IMR-90 (cell line): ENCODE measurements around the gene CGREF1. TPM values are rescaled to one million over a fixed set of nuclear protein-coding genes. Genes with fewer than 3 reads are reported as not detected.

Source experiments
- ATAC-seq: fragments of 200-7000 bp; cut with Tn5 transposase; 2 replicates; pipeline ENCODE4 v1.9.1; 2020; ENCODE audit warnings: low read depth, mild to moderate bottlenecking, moderate library complexity
- BruUV-seq: library from RNA; stranded (reverse); fragments of 400-500 nt; replicated peaks from 2 replicates; lab custom pipeline; 2021; lab: Mats Ljungman, UMichigan
- CTCF ChIA-PET: fragments of 300-600 bp; formaldehyde crosslinking; extraction: SDS; loops from one replicate; lab custom pipeline; 2021; ENCODE audit warnings: antibody characterized with exemption; lab: Yijun Ruan, JAX
- POLR2A ChIA-PET: fragments of 300-600 bp; sonication (Branson Sonifier 250); formaldehyde crosslinking; loops from one replicate; lab custom pipeline; 2022; ENCODE audit warnings: antibody characterized with exemption; ENCODE audit not compliant: unreplicated experiment; lab: Charles Lee
- DNase-seq: peaks from one replicate; pipeline ENCODE4 v3.0.0; 2013
- H2AFZ ChIP-seq: replicated peaks from 2 replicates; pipeline ENCODE3; 2013; ENCODE audit warnings: low read length, mild to moderate bottlenecking; ENCODE audit not compliant: poor library complexity
- H2AK5ac ChIP-seq: 2 replicates; pipeline ENCODE4 v1.6.1; 2013; ENCODE audit warnings: low read depth, low read length, inconsistent platforms
- H2AK9ac ChIP-seq: replicated peaks from 2 replicates; pipeline ENCODE3; 2013; ENCODE audit warnings: mild to moderate bottlenecking, low read depth, low read length, moderate library complexity; ENCODE audit not compliant: poor library complexity
- H2BK120ac ChIP-seq: 2 replicates; pipeline ENCODE4 v1.6.1; 2013; ENCODE audit warnings: low read depth, low read length, inconsistent platforms
- H2BK15ac ChIP-seq: 3 replicates; pipeline ENCODE4 v1.6.1; 2013; ENCODE audit warnings: low read depth, low read length, inconsistent platforms
- H2BK20ac ChIP-seq: 2 replicates; pipeline ENCODE4 v1.6.1; 2013; ENCODE audit warnings: low read depth, mild to moderate bottlenecking, inconsistent platforms, low read length, moderate library complexity
- H2BK5ac ChIP-seq: 2 replicates; pipeline ENCODE4 v1.6.1; 2013; ENCODE audit warnings: mild to moderate bottlenecking, low read depth, low read length, inconsistent platforms; ENCODE audit not compliant: poor library complexity, severe bottlenecking
- H3K14ac ChIP-seq: replicated peaks from 2 replicates; pipeline ENCODE4 v1.6.1; 2013; ENCODE audit warnings: low read depth, low read length, inconsistent platforms
- H3K18ac ChIP-seq: 2 replicates; pipeline ENCODE4 v1.6.1; 2013; ENCODE audit warnings: low read depth, low read length, control low read depth
- H3K23ac ChIP-seq: 2 replicates; pipeline ENCODE4 v1.6.1; 2013; ENCODE audit warnings: low read depth, low read length, inconsistent platforms
- H3K27ac ChIP-seq: 2 replicates; pipeline ENCODE4 v1.5.1; 2013; ENCODE audit warnings: mild to moderate bottlenecking, control low read depth, low read length; ENCODE audit not compliant: insufficient read depth
- H3K27me3 ChIP-seq: 2 replicates; pipeline ENCODE4 v1.6.1; 2013; ENCODE audit warnings: low read length; ENCODE audit not compliant: control insufficient read depth, insufficient read depth
- H3K36me3 ChIP-seq: 2 replicates; pipeline ENCODE4 v1.6.1; 2013; ENCODE audit warnings: low read length, mixed read lengths; ENCODE audit not compliant: control insufficient read depth, insufficient read depth
- H3K4ac ChIP-seq: 2 replicates; pipeline ENCODE4 v1.6.1; 2013; ENCODE audit warnings: low read depth, low read length, inconsistent platforms
- H3K4me1 ChIP-seq: 2 replicates; pipeline ENCODE4 v1.6.1; 2013; ENCODE audit warnings: low read length, mixed read lengths; ENCODE audit not compliant: control insufficient read depth, insufficient read depth
- H3K4me2 ChIP-seq: 2 replicates; pipeline ENCODE4 v1.6.1; 2013; ENCODE audit warnings: low read depth, mild to moderate bottlenecking, control low read depth, low read length, moderate library complexity
- H3K4me3 ChIP-seq: 2 replicates; pipeline ENCODE4 v1.5.1; 2013; ENCODE audit warnings: low read depth, mild to moderate bottlenecking, control low read depth, low read length, moderate library complexity; ENCODE audit not compliant: insufficient read depth
- H3K56ac ChIP-seq: 2 replicates; pipeline ENCODE4 v1.6.1; 2013; ENCODE audit warnings: low read length, inconsistent platforms; ENCODE audit not compliant: insufficient read depth; ENCODE audit errors: extremely low read depth
- H3K79me1 ChIP-seq, 2 experiments: 2 replicates each; pipeline ENCODE4 v1.6.1; 2013; ENCODE audit warnings: low read length in 2 of 2, inconsistent platforms in 1 of 2, low read depth in 1 of 2
- H3K9ac ChIP-seq: 2 replicates; pipeline ENCODE4 v1.6.1; 2013; ENCODE audit warnings: low read depth, low read length, control low read depth
- H3K9me1 ChIP-seq: 2 replicates; pipeline ENCODE4 v1.6.1; 2013; ENCODE audit warnings: low read length, inconsistent platforms; ENCODE audit not compliant: insufficient read depth
- H3K9me3 ChIP-seq: 2 replicates; pipeline ENCODE4 v1.6.1; 2013; ENCODE audit warnings: low read length; ENCODE audit not compliant: control insufficient read depth, insufficient read depth
- H4K20me1 ChIP-seq: 2 replicates; pipeline ENCODE4 v1.6.1; 2013; ENCODE audit warnings: low read length, inconsistent platforms; ENCODE audit not compliant: insufficient read depth
- H4K5ac ChIP-seq: 2 replicates; pipeline ENCODE4 v1.6.1; 2013; ENCODE audit warnings: mild to moderate bottlenecking, low read depth, low read length, control low read depth
- H4K8ac ChIP-seq, 2 experiments: 2 replicates each; pipeline ENCODE4 v1.6.1; 2013; ENCODE audit warnings: low read depth in 2 of 2, low read length in 2 of 2, control low read depth in 1 of 2, inconsistent platforms in 1 of 2
- H4K91ac ChIP-seq: 2 replicates; pipeline ENCODE4 v1.6.1; 2013; ENCODE audit warnings: low read depth, low read length, inconsistent platforms; ENCODE audit not compliant: insufficient read depth
- CHD1 ChIP-seq: IDR thresholded peaks from 2 replicates; pipeline ENCODE4 v1.6.1; 2012; ENCODE audit warnings: low read depth, low read length, improper control_type of control experiment
- MAFK ChIP-seq: IDR thresholded peaks from 2 replicates; pipeline ENCODE4 v1.6.1; 2012; ENCODE audit warnings: low read depth, low read length, improper control_type of control experiment
- NFE2L2 ChIP-seq: fragments of 150-350 bp; IDR thresholded peaks from 2 replicates; pipeline ENCODE4 v1.6.1; 2016; ENCODE audit warnings: low read depth, mild to moderate bottlenecking, low read length
- POLR2A ChIP-seq: IDR thresholded peaks from 2 replicates; pipeline ENCODE4 v1.6.1; 2012; ENCODE audit warnings: mild to moderate bottlenecking, low read depth, low read length
- WGBS, 2 experiments: methylation state at CpG; one replicate each; pipeline versions ENCODE4 v1.1.5 to v1.1.7; 2013; ENCODE audit warnings: missing lambda C conversion rate in 2 of 2; ENCODE audit not compliant: insufficient read length in 1 of 2; ENCODE audit errors: extremely low coverage in 2 of 2; 5-methylcytosine and 5-hydroxymethylcytosine counted together
- dilution Hi-C: fragments of 300-500 bp; cut with HindIII; formaldehyde crosslinking; loops from one replicate; pipeline ENCODE4 v1.14.3; 2018; ENCODE audit warnings: low sequenced_read_pairs; ENCODE audit not compliant: unreplicated experiment
- in situ Hi-C: fragments of 300-500 bp; cut with MboI; formaldehyde crosslinking; loops from 3 replicates; pipeline ENCODE4 v1.14.3; 2019; ENCODE audit warnings: low sequenced_read_pairs, inconsistent platforms, mixed read lengths
- intact Hi-C: fragments of 100-400 bp; cut with micrococcal nuclease; formaldehyde crosslinking; loops from 2 replicates; pipeline ENCODE4 v1.10.0; 2022
- polyA plus RNA-seq, 3 experiments: library from polyadenylated mRNA; depleted of rRNA; stranded (reverse); fragments of >200 nt; gene quantifications; 2 replicates each; pipeline ENCODE4 v1.2.3, GENCODE V29; 2012; ENCODE audit warnings: low replicate concordance in 1 of 3
- total RNA-seq: library from RNA; depleted of rRNA; stranded (reverse); fragments of >200 nt; gene quantifications from 2 replicates; pipeline ENCODE4 v1.2.3, GENCODE V29; 2012
- TF ChIP-seq, protein P1 (sequence below): fragments of 150-350 bp; IDR thresholded peaks from 2 replicates; pipeline ENCODE4 v1.6.1; 2017; ENCODE audit warnings: mild to moderate bottlenecking, antibody characterized with exemption, low read length, low read depth

Gene CGREF1
- total and polyA plus RNA-seq, 2 of the 4 experiments (the other 2 are of a cell fraction) = 0.54 to 1.3 TPM

DNA sequence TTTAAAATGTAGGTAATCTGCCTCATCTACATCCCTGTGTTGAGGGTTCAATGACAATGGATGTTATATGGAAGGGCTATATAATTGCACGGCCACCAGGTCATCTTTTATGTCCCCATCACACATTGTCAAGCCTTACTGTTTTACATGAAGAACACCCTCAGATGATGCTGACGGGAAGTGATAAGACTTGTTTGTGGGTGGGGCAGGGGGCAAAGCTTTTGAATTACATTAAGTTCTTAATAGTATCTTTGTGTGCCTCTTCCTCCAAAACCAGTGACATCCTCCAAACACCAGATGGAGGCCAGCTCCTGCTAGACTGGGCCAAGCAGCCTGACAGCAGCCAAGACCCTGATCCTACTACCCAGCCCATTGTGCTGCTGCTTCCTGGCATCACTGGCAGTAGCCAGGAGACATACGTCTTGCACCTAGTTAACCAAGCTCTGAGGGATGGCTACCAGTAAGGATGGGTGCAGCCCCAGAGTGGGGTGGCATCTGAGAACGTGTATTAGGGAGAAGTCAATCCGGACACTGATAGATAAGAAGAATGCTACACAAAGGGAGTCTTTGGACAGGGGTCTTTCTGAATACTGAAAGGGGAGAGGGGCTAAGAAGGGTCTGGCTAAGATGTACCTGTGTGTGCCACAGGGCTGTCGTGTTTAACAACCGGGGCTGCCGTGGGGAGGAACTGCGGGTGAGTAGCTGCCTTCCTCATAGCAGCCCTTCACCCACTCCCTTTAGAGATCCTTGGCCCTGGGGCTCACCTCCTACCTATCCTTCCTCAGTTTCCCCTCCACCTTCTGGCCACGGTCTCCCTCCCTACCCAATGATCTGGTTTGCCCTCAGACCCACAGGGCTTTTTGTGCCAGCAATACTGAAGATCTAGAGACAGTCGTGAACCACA, 10.0 kb upstream of the CGREF1 start:
- Histone ChIP-seq H3K14ac (no peak overlapping the region), H4K5ac (no peak overlapping the region), H2AK9ac (peak overlapping the region; percentile 51), H3K4ac (no peak overlapping the region), H3K36me3 (peaks cover 34% of the 10 kb centered on the region), H2BK20ac (no peak overlapping the region), H2BK15ac (no peak overlapping the region), H3K27ac (no peak overlapping the region), H2AK5ac (no peak overlapping the region), H4K20me1 (peaks cover 15% of the 10 kb centered on the region), H3K23ac (no peak overlapping the region), H3K9ac (no peak overlapping the region), H3K27me3 (peaks cover 4% of the 10 kb centered on the region), H4K91ac (no peak overlapping the region), H3K56ac (no peak overlapping the region), H4K8ac (no peak overlapping the region), H3K9me1 (peaks cover 12% of the 10 kb centered on the region), H3K4me1 (peaks cover 9% of the 10 kb centered on the region), H3K18ac (no peak overlapping the region), H3K79me1 (peaks cover 14 to 23% of the 10 kb centered on the region in 2 experiments), H3K9me3 (no peaks in the 10 kb centered on the region), H2BK5ac (no peak overlapping the region), H2AFZ (no peak overlapping the region), H3K4me2 (no peak overlapping the region), H2BK120ac (no peak overlapping the region), H3K4me3 (no peak overlapping the region)
- intact Hi-C loops (no loop called here), dilution Hi-C loops (no loop called here), in situ Hi-C loops (no loop called here)
- CTCF ChIA-PET = interaction anchor here (0.6 to 1.1 kb wide), 2 partner anchors 9 to 174 kb away, joined by 3 read pairs; no protein-coding TSS in a partner anchor
- no peak for ATAC-seq
- BruUV-seq = no TSS peak
- POLR2A ChIA-PET = no interaction called here
- no peak for DNase-seq
- TF ChIP-seq, protein P1, sequence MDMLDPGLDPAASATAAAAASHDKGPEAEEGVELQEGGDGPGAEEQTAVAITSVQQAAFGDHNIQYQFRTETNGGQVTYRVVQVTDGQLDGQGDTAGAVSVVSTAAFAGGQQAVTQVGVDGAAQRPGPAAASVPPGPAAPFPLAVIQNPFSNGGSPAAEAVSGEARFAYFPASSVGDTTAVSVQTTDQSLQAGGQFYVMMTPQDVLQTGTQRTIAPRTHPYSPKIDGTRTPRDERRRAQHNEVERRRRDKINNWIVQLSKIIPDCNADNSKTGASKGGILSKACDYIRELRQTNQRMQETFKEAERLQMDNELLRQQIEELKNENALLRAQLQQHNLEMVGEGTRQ = no peak
- TF ChIP-seq CHD1 (no peak), NFE2L2 (no peak), POLR2A (no peak), MAFK (no peak)
- 83% methylated on average over 6 of the region's 11 CpGs; no CpG with 5 or more reads in 1 of the 2 experiments for WGBS, 2 experiments
